OCI-LY7 (cell line): ENCODE data around the gene PRCD. TPM values are rescaled to one million over a fixed set of nuclear protein-coding genes. Genes with fewer than 3 reads are reported as not detected.

Source experiments
- BruUV-seq: library from RNA; stranded (reverse); fragments of 400-500 nt; replicated peaks from 2 replicates; lab custom pipeline; 2021; lab: Mats Ljungman, UMichigan
- CTCF ChIA-PET: fragments of 300-600 bp; sonication (Branson Sonifier 250); formaldehyde crosslinking; loops from one replicate; lab custom pipeline; 2022; ENCODE audit warnings: antibody characterized with exemption; ENCODE audit not compliant: unreplicated experiment; lab: Charles Lee
- POLR2A ChIA-PET: fragments of 300-600 bp; sonication (Branson Sonifier 250); formaldehyde crosslinking; loops from one replicate; lab custom pipeline; 2022; ENCODE audit warnings: antibody characterized with exemption; lab: Charles Lee
- DNase-seq: peaks from one replicate; pipeline ENCODE4 v3.0.0-alpha.2; 2015; ENCODE audit warnings: low spot score
- H2AFZ ChIP-seq: fragments of 200-600 bp; sonication (generic), shearing (Covaris generic); 2 replicates; pipeline ENCODE4 v1.6.1; 2014; ENCODE audit warnings: mild to moderate bottlenecking, antibody characterized with exemption, low read length, moderate library complexity
- H3K27ac ChIP-seq: fragments of 200-600 bp; sonication (generic); 2 replicates; pipeline ENCODE4 v1.5.1; 2014; ENCODE audit warnings: mixed run types, low read depth, mild to moderate bottlenecking, moderate library complexity, low read length, inconsistent platforms; ENCODE audit not compliant: poor library complexity, severe bottlenecking
- H3K36me3 ChIP-seq: fragments of 200-600 bp; sonication (generic); 2 replicates; pipeline ENCODE4 v1.6.1; 2014; ENCODE audit warnings: mild to moderate bottlenecking, antibody characterized with exemption, low read length, moderate library complexity, mixed read lengths; ENCODE audit not compliant: insufficient read depth
- H3K4me1 ChIP-seq: fragments of 200-600 bp; sonication (generic); 2 replicates; pipeline ENCODE4 v1.5.1; 2014; ENCODE audit warnings: mild to moderate bottlenecking, low read length; ENCODE audit not compliant: insufficient read depth, poor library complexity, severe bottlenecking
- H3K4me2 ChIP-seq: fragments of 200-600 bp; sonication (generic); 2 replicates; pipeline ENCODE4 v1.6.1; 2014; ENCODE audit warnings: mild to moderate bottlenecking, low read length
- H3K4me3 ChIP-seq: fragments of 200-600 bp; sonication (generic); 2 replicates; pipeline ENCODE4 v1.5.1; 2014; ENCODE audit warnings: mild to moderate bottlenecking, low read depth, low read length; ENCODE audit not compliant: poor library complexity, severe bottlenecking
- H3K79me2 ChIP-seq: fragments of 200-600 bp; sonication (generic); 2 replicates; pipeline ENCODE4 v1.6.1; 2016; ENCODE audit warnings: low read depth, mild to moderate bottlenecking, low read length, moderate library complexity, mixed read lengths; ENCODE audit not compliant: insufficient read depth
- H3K9me2 ChIP-seq: fragments of 200-600 bp; sonication (generic); 2 replicates; pipeline ENCODE4 v1.6.1; 2016; ENCODE audit warnings: mild to moderate bottlenecking, low read length, mixed read lengths; ENCODE audit not compliant: insufficient read depth
- H3K9me3 ChIP-seq: fragments of 200-600 bp; sonication (generic); 2 replicates; pipeline ENCODE4 v1.6.1; 2014; ENCODE audit warnings: mild to moderate bottlenecking, mixed run types, low read length, mixed read lengths
- H4K20me1 ChIP-seq: fragments of 200-600 bp; sonication (generic); 2 replicates; pipeline ENCODE4 v1.6.1; 2014; ENCODE audit warnings: mild to moderate bottlenecking, antibody characterized with exemption, low read length, moderate library complexity, mixed read lengths; ENCODE audit not compliant: insufficient read depth
- CTCF ChIP-seq: fragments of 200-600 bp; sonication (generic); conservative IDR thresholded peaks from 2 replicates; pipeline ENCODE4 v1.5.1; 2014; ENCODE audit warnings: mild to moderate bottlenecking, antibody characterized with exemption, low read length, moderate library complexity, mixed read lengths
- EZH2phosphoT487 ChIP-seq: fragments of 200-600 bp; sonication (generic); IDR thresholded peaks from 2 replicates; pipeline ENCODE4 v1.6.1; 2018; ENCODE audit warnings: low read depth, borderline replicate concordance, mild to moderate bottlenecking, mixed run types, antibody characterized with exemption, low read length, moderate library complexity, mixed read lengths
- intact Hi-C: fragments of 100-400 bp; cut with micrococcal nuclease; formaldehyde crosslinking; loops from one replicate; pipeline ENCODE4 v1.10.0; 2022; ENCODE audit not compliant: unreplicated experiment
- total RNA-seq, 2 experiments: library from RNA; depleted of rRNA in 1 of 2; stranded (reverse); fragments of >200 nt in 1 of 2; shearing (Covaris generic) in 1 of 2; gene quantifications; 2 replicates each; pipeline ENCODE4 v1.2.3, GENCODE V29; 2014 to 2022

Gene PRCD
- total RNA-seq, 2 experiments from 2014 or later, result 5.7 to 15.9 TPM

DNA sequence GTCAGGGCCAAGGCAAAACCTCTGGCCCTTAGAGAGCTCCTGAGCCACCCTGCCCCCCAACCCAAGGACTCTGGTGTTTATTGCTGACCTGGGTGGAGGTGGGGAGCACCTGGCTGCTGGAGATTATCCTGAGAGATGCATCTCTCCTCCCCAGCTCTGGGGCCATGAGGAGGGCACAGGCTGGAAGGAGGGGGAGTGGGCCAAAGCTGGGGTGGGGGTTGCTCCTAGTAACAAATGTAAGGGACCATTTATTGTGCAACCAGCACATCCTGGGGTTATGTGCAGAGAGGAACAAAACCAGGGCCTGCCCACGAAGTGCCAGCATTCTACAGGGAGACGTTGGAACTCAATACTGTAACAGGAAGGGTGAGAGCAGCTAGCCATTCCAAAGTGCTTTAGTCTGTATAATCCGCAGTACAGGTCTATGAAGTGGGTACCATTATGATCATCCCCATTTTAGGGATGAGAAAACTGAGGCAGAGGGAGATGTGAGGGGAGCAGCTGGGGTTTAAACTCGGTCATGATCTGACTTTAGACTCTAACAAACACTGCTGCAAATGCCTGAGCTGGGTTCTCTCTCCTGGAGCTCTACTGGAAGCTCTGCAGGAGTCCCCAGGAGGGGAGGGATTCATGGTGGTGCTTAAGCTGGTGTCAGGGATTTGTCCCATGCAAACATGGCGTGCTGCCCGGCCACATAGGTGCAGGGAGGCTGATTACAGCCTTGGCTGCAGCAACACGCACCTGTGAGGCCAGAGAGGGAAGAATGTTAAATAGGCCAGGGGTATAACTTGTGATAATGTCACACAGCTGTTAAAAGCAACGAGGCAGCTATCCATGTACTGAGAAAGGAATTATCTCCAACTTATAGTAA, 37.3 kb upstream of the PRCD start:
- DNase-seq, result no peak
- ChIA-PET POLR2A (interaction anchor here (0.6 to 8.2 kb wide), 16 partner anchors 10 to 168 kb away, joined by 3 to 57 read pairs (median 5); partner anchors contain the start of genes AANAT and PRPSAP1), CTCF (interaction anchor here (0.6 to 3.1 kb wide), 14 partner anchors 9 to 97 kb away, joined by 3 to 28 read pairs (median 4); partner anchors contain the start of genes AANAT and UBE2O)
- TF ChIP-seq EZH2phosphoT487, result no peak
- TF ChIP-seq CTCF, result no peak
- Histone ChIP-seq H3K4me3 (no peak overlapping the region), H2AFZ (peak overlapping the region; percentile 72), H3K27ac (peak overlapping the region; percentile 65), H3K9me2 (no peaks in the 10 kb centered on the region), H3K4me2 (peak overlapping the region; percentile 74), H3K79me2 (peaks cover 35% of the 10 kb centered on the region), H3K36me3 (peaks cover 6% of the 10 kb centered on the region; the same call in 1 of the 2 replicates), H3K9me3 (no peaks in the 10 kb centered on the region), H3K4me1 (peaks cover 75% of the 10 kb centered on the region), H4K20me1 (no peaks in the 10 kb centered on the region)
- no TSS peak for BruUV-seq
- intact Hi-C loops, result no loop called here

DNA sequence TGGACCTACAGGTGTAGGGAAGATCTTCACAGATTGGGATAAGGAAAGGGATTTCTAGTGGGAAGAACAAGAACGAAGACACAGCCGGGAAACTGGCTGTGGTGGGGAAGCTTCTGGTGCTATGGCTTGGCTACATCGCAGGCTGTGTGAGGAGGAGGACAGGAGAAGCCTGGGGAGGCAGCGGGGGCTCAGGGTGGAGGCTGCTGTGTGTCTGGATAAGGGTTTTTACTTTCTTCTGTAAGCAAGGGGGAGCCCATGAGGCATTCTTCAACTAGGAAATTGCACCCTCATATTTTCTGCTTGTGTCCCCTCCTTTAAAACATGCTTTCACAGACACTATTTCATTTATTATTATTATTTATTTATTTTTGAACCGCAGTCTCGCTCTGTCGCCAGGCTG, 35.7 kb upstream of the PRCD start:
- Histone ChIP-seq H3K4me2 (no peak overlapping the region), H3K79me2 (peaks cover 19% of the 10 kb centered on the region), H3K4me1 (peaks cover 60% of the 10 kb centered on the region), H3K9me2 (no peaks in the 10 kb centered on the region), H3K4me3 (no peak overlapping the region), H4K20me1 (no peaks in the 10 kb centered on the region), H3K36me3 (no peaks in the 10 kb centered on the region), H3K27ac (peak overlapping the region; percentile 18), H2AFZ (no peak overlapping the region), H3K9me3 (no peaks in the 10 kb centered on the region)
- intact Hi-C loops, result no loop called here
- BruUV-seq, result no TSS peak
- ChIA-PET CTCF (interaction anchor here (0.6 to 3.1 kb wide), 5 partner anchors 11 to 55 kb away, joined by 3 to 28 read pairs (median 12); partner anchors contain the start of gene AANAT), POLR2A (interaction anchor here (0.6 to 8.2 kb wide), 13 partner anchors 11 to 1339 kb away, joined by 3 to 57 read pairs (median 5); partner anchors contain the start of gene AANAT)
- no peak for TF ChIP-seq EZH2phosphoT487
- peak; percentile 74 for TF ChIP-seq CTCF
- DNase-seq, result peak; percentile 61
